ENCODE results near the gene DNAJC18. TPM values are rescaled to one million over a fixed set of nuclear protein-coding genes. Genes with fewer than 3 reads are reported as not detected.

The DNAJC18 gene
- total RNA-seq, 4 donors from 2014 or later, result 7.9 to 21.0 (median 12.7) TPM

GRCh38 chr5:139460455-139460854 lies 21.1 kb upstream of the DNAJC18 start:
- no peaks in the 10 kb centered on the region for H3K9me3 ChIP-seq
- H3K4me1 ChIP-seq, result no peaks in the 10 kb centered on the region
- no peaks in the 10 kb centered on the region for H3K27me3 ChIP-seq
- no peaks in the 10 kb centered on the region for H3K36me3 ChIP-seq
- intact Hi-C loops (cut with DNase I), result no loop called here
- TF ChIP-seq POLR2A (IDR thresholded peaks at IDR 0.05) (no peak), CTCF (IDR thresholded peaks at IDR 0.05) (no peak)
- peak overlapping the region in 2 of 3 donors; percentile 45 to 63 for H3K27ac ChIP-seq
- DNase-seq, result no peak
- 65 to 88% methylated on average over 1 of the region's 1 CpG for WGBS, 2 donors
- no peak overlapping the region for H3K4me3 ChIP-seq (replicated peaks in 1 of 3)

GRCh38 chr5:139459451-139459934 lies 20.2 kb upstream of the DNAJC18 start:
- intact Hi-C loops (cut with DNase I), result no loop called here
- Histone ChIP-seq H3K36me3 (no peaks in the 10 kb centered on the region), H3K4me1 (no peaks in the 10 kb centered on the region), H3K4me3 (replicated peaks in 1 of 3) (no peak overlapping the region), H3K27me3 (no peaks in the 10 kb centered on the region), H3K9me3 (no peaks in the 10 kb centered on the region), H3K27ac (peak overlapping the region; percentile 45 to 56 (median 55))
- peak in 1 of 2 donors; percentile 15 for DNase-seq
- TF ChIP-seq POLR2A (IDR thresholded peaks at IDR 0.05), result no peak
- no peak for TF ChIP-seq CTCF (IDR thresholded peaks at IDR 0.05)
- 74% methylated on average over 7 to 8 of the region's 8 CpGs for WGBS, 2 donors

- H3K27me3 ChIP-seq, result no peaks in the 10 kb centered on the region
- H3K4me1 ChIP-seq, result no peaks in the 10 kb centered on the region
- H3K27ac ChIP-seq, result peak overlapping the region in 2 of 3 donors; percentile 22 to 56
- H3K4me3 ChIP-seq (replicated peaks in 1 of 3), result no peak overlapping the region
- intact Hi-C loops (cut with DNase I), result no loop called here
- 69% methylated on average over 8 of the region's 8 CpGs for WGBS, 2 donors
- peak; percentile 18 to 20 for DNase-seq
- no peaks in the 10 kb centered on the region for H3K9me3 ChIP-seq
- H3K36me3 ChIP-seq, result no peaks in the 10 kb centered on the region
- TF ChIP-seq CTCF (IDR thresholded peaks at IDR 0.05), result no peak
- TF ChIP-seq POLR2A (IDR thresholded peaks at IDR 0.05), result no peak
These were observed 19.5 kb upstream of the DNAJC18 start for GRCh38 chr5:139458580-139459407.

GRCh38 chr5:139457653-139458306 lies 18.5 kb upstream of the DNAJC18 start:
- Histone ChIP-seq H3K27me3 (no peaks in the 10 kb centered on the region), H3K27ac (no peak overlapping the region), H3K4me1 (no peaks in the 10 kb centered on the region), H3K9me3 (no peaks in the 10 kb centered on the region), H3K36me3 (no peaks in the 10 kb centered on the region), H3K4me3 (replicated peaks in 1 of 3) (no peak overlapping the region)
- TF ChIP-seq CTCF (IDR thresholded peaks at IDR 0.05), result no peak
- WGBS, 2 donors, result 87 to 91% methylated on average over 4 to 5 of the region's 5 CpGs
- intact Hi-C loops (cut with DNase I), result no loop called here
- no peak for DNase-seq

- Histone ChIP-seq H3K9me3 (no peaks in the 10 kb centered on the region), H3K4me3 (replicated peaks in 1 of 3) (no peak overlapping the region), H3K27ac (no peak overlapping the region), H3K27me3 (no peaks in the 10 kb centered on the region), H3K36me3 (no peaks in the 10 kb centered on the region), H3K4me1 (no peaks in the 10 kb centered on the region)
- 95 to 98% methylated on average over 5 of the region's 5 CpGs for WGBS, 2 donors
- no peak for DNase-seq
- intact Hi-C loops (cut with DNase I), result no loop called here
- TF ChIP-seq CTCF (IDR thresholded peaks at IDR 0.05) (no peak), POLR2A (IDR thresholded peaks at IDR 0.05) (no peak)
These were observed 17.9 kb upstream of the DNAJC18 start for GRCh38 chr5:139457241-139457640.
